ENCODE data around the gene ADCY5. TPM values are rescaled to one million over a fixed set of nuclear protein-coding genes. Genes with fewer than 3 reads are reported as not detected.

ADCY5 gene
- total RNA-seq, 1 experiment from 2014 or later = 0.06 TPM

DNA sequence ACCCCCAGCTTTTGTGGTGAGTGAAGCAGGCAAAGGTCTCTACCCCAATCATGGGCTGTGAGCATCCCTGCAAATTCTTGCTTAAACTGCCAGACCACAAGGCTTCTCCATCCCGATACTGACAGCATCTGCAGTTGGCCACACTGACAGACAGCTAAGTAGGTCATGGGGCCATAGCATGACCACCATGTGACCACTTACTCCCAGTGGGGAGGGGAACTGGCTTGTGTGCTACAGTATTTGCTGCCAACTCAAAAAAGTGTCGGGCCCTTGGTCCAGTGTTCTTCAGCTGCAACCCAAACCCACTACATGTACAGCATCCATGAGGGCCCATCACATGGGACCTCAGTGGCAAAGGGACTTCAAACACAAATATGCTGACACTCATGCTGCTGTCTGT is 143.7 kb downstream of the ADCY5 start:
- no peak for DNase-seq (ENCODE audit: low read depth)

- no peak for DNase-seq (ENCODE audit: low read depth)
Measured at GRCh38 chr3:123303976-123304560, 144.8 kb downstream of the ADCY5 start.

DNA sequence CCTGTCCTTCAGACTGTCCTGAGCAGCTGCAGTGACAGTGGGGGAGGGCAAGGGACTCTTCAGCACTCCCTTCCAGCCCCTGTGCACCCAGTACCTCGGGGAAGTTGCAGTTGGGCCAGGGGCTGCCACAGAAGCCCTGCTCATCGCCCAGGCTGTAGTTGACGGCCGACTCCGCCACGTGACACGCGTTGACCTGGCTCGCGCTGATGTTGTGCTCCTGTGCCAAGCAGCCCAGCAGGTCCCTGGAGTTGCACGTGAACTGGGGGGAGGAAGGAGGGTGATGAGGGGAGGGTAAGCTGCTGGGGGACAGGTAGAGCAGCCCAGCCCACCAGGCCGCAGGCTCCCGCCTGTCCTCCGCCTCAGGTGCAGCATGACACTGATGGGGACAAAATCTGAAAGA is 145.9 kb downstream of the ADCY5 start:
- no peak for DNase-seq (ENCODE audit: low read depth)

DNA sequence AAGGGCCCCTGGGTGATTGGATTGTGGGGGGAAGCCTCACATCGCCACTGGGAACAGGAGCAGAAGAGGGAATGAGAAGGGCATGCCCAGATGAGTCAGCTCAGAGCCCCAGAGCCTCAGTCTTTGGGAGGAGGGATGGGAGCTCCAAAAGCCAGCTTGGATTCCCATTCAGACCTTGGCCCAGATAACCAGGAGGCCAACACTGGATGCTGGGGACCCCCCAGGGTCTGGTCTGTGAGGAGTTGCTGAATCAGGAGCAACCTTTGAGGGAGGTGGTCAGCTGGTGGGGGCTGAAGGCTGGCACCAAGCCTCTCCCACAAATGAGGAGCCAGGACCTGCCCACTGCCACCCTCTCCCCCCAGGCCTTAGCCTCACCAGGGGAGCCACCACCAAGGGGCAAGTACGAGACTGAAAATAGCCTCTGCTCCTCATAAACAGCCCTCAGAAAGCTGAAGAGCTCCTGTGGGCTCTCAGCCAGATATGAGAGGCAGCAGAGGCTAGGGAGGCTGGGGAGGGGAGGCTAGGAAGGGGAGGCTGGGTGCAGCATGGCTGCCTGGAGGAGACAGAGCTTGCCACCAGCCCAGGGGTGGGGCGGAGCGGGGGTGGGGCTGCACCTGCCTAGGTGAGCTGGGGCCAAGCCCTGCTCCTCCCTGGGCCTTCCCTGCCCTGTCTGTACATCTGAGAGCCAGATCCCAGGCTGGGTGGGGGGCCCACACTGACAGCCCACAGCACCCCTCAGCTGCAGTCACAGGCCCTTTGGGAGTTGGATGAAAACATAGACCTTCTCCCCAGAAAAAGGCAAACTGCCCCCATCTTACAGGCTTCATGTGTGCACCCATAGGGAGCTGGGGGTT is 147.3 kb downstream of the ADCY5 start:
- DNase-seq (ENCODE audit: low read depth) = no peak

DNA sequence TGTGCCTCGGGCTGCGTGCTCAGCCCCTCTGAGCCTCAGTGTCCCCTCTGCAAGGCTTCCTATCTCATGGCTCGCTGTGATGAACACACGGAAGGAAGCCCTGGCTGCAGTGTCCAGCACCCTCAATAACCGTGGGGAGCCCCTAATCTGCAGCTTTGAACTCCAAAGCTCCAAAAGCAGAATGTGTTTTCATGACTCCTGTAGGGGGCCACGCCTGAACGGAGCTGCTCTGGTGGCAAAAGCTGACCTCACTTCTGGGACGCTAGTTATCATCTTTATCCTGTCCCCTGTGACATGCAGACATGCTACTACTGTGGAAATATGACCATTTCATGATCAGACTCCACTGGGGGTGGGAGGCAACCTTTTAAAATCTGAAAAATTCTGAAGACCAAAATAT is 148.3 kb downstream of the ADCY5 start:
- no peak for DNase-seq (ENCODE audit: low read depth)

DNA sequence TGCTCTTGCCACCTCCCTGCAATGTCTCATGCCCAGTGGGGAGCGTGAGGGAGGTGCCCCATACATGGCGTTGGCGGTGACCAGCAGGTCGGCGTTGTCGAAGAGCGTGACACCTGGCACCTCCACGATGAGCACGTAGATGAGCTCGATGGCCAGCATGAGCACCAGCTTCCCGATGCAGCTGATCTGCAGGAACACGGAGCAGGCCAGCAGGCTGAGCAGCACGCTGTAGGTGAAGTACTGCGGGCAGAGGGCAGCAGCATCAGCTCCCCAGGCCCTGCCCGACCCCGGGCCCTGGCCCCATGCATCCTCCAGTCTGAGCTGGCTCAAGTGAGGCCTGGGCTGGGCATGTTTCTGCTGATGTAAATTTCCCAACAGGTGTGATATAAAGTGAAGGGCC is 148.8 kb downstream of the ADCY5 start:
- no peak for DNase-seq (ENCODE audit: low read depth)

- DNase-seq (ENCODE audit: low read depth) = no peak
Measured at GRCh38 chr3:123299581-123299980, 149.3 kb downstream of the ADCY5 start.

DNA sequence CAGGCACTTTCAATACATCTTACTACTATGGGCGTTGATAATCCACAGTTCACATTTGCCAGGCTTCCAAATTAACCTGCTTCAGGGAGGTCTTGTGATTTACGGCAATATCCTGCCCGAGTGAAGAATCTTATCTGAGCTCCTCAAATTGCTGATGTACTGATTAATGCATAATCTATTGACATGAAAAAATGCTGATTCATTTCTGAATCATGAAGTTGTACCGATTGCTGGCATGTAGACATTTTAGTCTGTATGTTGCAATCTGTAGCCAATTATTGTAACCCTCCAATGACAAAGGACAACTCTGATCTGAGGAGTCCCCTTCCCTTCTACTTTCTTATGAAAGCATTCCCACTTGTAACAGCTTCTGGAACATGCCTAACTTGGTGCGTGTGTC is 150.0 kb downstream of the ADCY5 start:
- no peak for DNase-seq (ENCODE audit: low read depth)

DNA sequence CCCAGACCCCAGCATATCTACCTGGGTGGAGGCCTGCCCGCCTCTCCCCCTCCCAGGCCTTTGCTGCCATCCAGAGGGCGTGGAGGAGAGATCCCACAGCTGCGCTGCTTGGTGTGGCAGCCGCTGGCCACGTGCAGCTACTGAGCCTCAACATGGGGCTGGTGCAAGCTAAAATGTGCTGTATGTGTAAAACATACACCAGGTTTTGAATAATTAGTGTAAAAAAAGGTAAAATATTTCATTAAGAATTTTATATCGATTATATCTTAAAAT is 151.3 kb downstream of the ADCY5 start:
- no peak for DNase-seq (ENCODE audit: low read depth)

DNA sequence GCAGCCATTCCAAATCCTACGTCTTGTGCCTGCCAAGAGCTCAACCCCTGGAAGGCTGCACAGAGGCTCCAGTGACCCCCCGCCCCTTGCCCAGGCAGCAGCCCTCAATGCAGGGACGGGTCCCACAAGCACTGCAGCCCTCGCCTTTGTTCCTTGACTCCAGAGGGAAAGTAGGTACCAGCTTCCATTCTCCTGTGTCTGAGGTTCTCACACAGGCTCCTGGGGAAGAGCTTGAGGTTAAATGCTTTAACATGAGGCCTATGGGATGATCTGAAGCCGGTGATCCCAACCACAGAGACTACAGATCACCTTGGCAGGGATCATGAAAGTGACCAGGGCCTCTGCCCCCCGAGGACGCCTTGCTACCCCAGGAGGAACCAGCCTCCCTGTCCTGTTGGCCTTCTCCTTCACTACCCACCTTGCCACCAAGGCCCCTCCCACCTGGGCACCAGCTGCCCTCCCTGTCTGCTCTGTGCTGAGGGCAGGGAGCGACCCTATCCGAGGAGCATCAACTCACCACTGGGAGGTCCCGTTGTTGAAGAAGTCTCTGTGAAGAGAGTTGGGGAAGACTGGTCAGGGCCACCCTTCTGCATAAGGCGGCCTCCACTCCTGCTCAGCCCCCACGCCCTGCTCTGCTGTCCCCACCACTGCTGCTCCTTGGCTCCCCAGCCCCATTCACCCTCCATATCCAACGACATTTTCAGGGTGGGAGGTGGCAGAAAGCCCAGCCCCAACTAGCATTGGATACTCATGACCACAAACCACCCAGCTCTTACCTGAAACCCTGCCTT is 151.9 kb downstream of the ADCY5 start:
- no peak for DNase-seq (ENCODE audit: low read depth)

DNA sequence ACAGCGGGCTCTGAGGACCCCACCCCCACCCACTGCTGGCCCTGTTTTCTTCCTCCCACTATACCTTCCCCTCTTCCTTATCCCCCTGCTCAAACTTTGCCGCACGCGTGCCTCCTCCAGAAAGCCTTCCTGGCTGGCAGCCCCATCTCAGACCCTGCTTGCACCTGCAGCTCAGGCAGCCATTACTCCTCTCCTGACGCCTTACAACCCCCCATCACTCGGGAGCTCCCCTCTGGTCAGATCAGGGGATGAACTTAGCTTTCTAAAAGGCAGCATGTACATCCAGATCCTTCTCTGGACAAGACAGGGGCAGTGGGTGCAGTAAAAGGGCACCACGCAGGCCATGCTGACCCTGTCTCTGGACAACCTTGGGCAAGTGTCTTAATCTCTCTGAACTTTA is 152.6 kb downstream of the ADCY5 start:
- no peak for DNase-seq (ENCODE audit: low read depth)

GRCh38 chr3:123295901-123296250 is 153.0 kb downstream of the ADCY5 start:
- no peak for DNase-seq (ENCODE audit: low read depth)

- no peak for DNase-seq (ENCODE audit: low read depth)
Measured at GRCh38 chr3:123295171-123295900, 153.6 kb downstream of the ADCY5 start.

DNA sequence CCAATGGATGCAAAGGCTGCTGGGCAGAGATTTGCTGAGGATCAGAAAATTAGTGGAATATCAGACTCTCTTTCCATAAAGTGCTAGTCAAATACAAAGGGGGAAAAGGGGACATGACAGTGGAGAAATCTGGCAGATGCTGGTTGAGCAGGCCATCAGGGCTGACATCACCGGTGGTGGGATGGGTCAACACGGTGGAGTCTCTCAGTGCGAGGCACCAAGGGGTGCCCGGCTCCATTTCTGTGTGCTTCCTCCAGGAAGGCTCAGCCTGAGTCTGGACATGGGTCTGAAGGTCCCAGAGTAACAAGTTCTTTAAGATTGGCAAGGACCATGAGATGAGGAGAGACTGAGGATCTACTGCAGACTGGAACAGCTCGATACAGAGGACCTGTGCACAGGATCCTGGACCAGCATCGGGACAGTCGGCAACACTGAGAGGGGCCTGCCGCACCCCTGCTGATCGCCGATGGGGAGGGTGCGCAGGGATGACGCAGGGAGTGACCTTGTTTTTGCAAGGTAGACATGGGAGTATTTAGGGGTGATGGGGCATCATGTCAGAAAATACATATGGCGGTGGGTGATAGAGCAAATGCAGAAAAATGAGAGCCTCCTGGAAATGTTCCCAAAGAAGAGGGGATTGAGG is 154.5 kb downstream of the ADCY5 start:
- no peak for DNase-seq (ENCODE audit: low read depth)

DNA sequence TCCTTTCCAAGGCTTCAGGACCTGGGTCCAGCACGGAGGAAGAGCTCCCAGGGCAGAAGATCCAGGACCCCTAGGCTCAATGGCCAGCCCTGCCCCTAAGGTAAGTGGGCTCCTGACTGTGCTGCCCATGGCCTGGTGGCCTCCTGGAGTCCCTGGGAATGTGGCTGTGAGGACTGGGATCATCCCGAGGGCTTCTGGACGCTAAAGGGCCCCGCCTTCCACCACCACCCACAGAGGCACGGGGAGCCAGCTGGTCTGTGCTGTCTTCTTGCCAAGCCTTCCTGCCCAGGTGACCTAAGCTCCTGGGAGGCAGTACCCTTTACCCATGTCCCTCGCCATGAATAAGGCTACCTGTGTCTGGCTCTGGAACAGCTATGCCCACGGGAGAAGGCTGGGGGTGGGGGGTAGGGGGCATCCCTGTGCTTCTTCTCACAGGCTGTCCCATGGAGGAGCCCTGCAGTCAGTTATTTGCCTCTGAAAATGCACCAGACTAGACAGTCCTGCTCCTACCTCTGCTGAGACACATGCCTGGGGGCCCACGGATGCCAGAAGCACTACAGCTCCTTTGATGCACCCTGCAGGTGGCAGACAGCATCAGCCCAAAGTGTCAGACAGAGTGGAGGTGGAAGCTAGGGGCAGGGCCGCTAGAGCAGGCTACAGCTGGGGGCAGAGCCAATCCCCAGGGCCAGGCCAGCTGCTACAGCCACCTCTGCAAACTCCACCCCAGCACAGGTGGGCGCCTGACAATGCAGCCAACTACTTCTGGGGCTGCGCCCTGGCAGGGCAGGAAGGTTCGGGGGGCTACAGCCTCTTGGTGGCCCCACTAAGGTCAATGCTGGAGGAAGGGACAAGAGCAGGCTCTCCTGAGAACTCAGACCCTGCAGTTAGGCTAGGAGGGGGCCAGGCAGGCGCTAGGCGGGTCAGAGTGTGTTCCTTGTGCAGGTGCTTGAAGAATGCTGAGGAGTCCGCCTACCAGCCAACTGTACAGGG is 156.3 kb downstream of the ADCY5 start:
- no peak for DNase-seq (ENCODE audit: low read depth)

- no peak for DNase-seq (ENCODE audit: low read depth)
Measured at GRCh38 chr3:123291404-123291803, 157.5 kb downstream of the ADCY5 start.

- DNase-seq (ENCODE audit: low read depth) = no peak
Measured at GRCh38 chr3:123290962-123291361, 157.9 kb downstream of the ADCY5 start.

- no peak for DNase-seq (ENCODE audit: low read depth)
Measured at GRCh38 chr3:123290107-123290930, 158.6 kb downstream of the ADCY5 start.

- no peak for DNase-seq (ENCODE audit: low read depth)
Measured at GRCh38 chr3:123289391-123290106, 159.3 kb downstream of the ADCY5 start.

Measured in LHCN-M2 (cell line).